ENCODE results near the gene SFMBT2. TPM values are rescaled to one million over a fixed set of nuclear protein-coding genes. Genes with fewer than 3 reads are reported as not detected.

SFMBT2 gene
- total RNA-seq, 2 donors from 2014 or later: 1.6 to 3.4 TPM

- Histone ChIP-seq H3K4me1 (peaks cover 13% of the 10 kb centered on the region), H3K27me3 (no peaks in the 10 kb centered on the region), H3K36me3 (replicated peaks in 1 of 2; ENCODE audit: insufficient read depth in 1 of 2, low read depth in 2 of 2) (no peaks in the 10 kb centered on the region), H3K4me3 (no peak overlapping the region), H3K9me3 (no peaks in the 10 kb centered on the region), H3K27ac (peak overlapping the region in 2 of 4 donors; percentile 10 to 31)
- DNase-seq (no peak), ATAC-seq (peak; percentile 12)
- TF ChIP-seq CTCF (IDR thresholded peaks at IDR 0.05) (no peak), POLR2A (IDR thresholded peaks at IDR 0.05) (no peak)
- 78 to 81% methylated on average over 8 of the region's 8 CpGs for WGBS, 2 donors
- intact Hi-C loops (cut with DNase I): no loop called here
These were observed 149.9 kb downstream of the SFMBT2 start for GRCh38 chr10:7260912-7261311.

DNA sequence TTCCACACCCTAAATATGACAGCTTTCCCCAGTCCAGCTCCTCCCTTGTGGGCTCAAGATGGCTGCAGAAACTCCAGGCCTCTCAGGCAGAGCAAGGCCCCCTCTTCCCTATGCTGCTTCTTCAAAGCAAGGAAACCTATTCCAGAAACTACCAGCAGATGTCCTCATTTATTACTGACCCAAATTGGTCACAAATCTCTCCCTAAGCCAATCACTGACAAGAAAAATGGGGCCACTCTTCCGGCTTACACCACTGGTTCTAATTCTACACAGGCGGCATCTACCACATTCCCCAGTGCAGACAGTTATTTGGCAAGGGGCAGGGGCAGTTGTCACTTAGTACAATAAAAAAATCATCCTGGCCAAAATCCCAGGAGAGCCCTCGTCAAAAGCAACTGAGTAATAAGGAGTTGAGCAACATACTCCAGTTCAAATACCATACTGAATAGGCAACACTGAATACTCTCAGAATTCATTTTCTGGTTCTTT lies 150.4 kb downstream of the SFMBT2 start:
- no peaks in the 10 kb centered on the region for H3K9me3 ChIP-seq
- DNase-seq: peak; percentile 54 to 83 (median 68)
- peak; percentile 90 for ATAC-seq
- no peaks in the 10 kb centered on the region for H3K36me3 ChIP-seq (replicated peaks in 1 of 2; ENCODE audit: insufficient read depth in 1 of 2, low read depth in 2 of 2)
- intact Hi-C loops (cut with DNase I): no loop called here
- H3K4me1 ChIP-seq: peaks cover 13% of the 10 kb centered on the region
- H3K27ac ChIP-seq: peak overlapping the region in 2 of 4 donors; percentile 10 to 31
- H3K27me3 ChIP-seq: no peaks in the 10 kb centered on the region
- peak; percentile 42 to 81 (median 63) for TF ChIP-seq CTCF (IDR thresholded peaks at IDR 0.05)
- no peak for TF ChIP-seq POLR2A (IDR thresholded peaks at IDR 0.05)
- H3K4me3 ChIP-seq: no peak overlapping the region
- 14% methylated on average over 3 of the region's 3 CpGs for WGBS, 2 donors

GRCh38 chr10:7258948-7259523 lies 151.8 kb downstream of the SFMBT2 start:
- 49 to 66% methylated on average over 7 to 8 of the region's 8 CpGs for whole genome bisulfite sequencing, 2 donors
- Histone ChIP-seq H3K9me3 (no peaks in the 10 kb centered on the region), H3K27me3 (no peaks in the 10 kb centered on the region), H3K4me3 (no peak overlapping the region), H3K27ac (no peak overlapping the region), H3K36me3 (replicated peaks in 1 of 2; ENCODE audit: insufficient read depth in 1 of 2, low read depth in 2 of 2) (no peaks in the 10 kb centered on the region), H3K4me1 (peaks cover 13% of the 10 kb centered on the region)
- no peak for ATAC-seq
- DNase-seq: no peak
- intact Hi-C loops (cut with DNase I): no loop called here
- TF ChIP-seq POLR2A (IDR thresholded peaks at IDR 0.05) (no peak), CTCF (IDR thresholded peaks at IDR 0.05) (no peak)

DNA sequence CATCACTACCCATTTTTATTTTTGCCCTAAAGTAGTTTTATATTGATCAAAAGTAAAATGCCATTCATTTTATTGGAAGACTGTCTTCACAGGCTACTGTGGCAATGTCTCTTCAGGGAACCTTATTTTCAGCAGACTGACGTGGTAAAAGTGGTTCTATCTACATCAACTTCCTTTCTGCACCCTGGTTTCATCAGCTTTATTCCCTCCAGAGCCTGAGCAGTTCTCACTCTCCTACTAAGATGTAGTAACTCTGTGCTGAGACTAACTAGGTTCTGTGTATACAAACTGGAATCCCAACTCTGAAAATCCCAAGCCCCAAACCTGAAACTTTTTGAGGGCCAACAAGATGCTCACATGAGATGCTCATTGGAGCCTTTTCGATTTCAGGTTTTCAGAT lies 155.3 kb downstream of the SFMBT2 start:
- H3K4me1 ChIP-seq: peaks cover 6% of the 10 kb centered on the region
- DNase-seq: no peak
- WGBS, 2 donors: 47 to 55% methylated on average over 2 of the region's 2 CpGs
- TF ChIP-seq CTCF (IDR thresholded peaks at IDR 0.05) (no peak), POLR2A (IDR thresholded peaks at IDR 0.05) (no peak)
- H3K27me3 ChIP-seq: no peaks in the 10 kb centered on the region
- H3K36me3 ChIP-seq (replicated peaks in 1 of 2; ENCODE audit: insufficient read depth in 1 of 2, low read depth in 2 of 2): no peaks in the 10 kb centered on the region
- intact Hi-C loops (cut with DNase I): no loop called here
- H3K4me3 ChIP-seq: no peak overlapping the region
- no peak overlapping the region for H3K27ac ChIP-seq
- H3K9me3 ChIP-seq: no peaks in the 10 kb centered on the region
- ATAC-seq: no peak

All from body of pancreas (tissue), 4 donors.